Endodermal cell (in vitro differentiated cells): ENCODE results near the gene PRRG2. TPM values are rescaled to one million over a fixed set of nuclear protein-coding genes. Genes with fewer than 3 reads are reported as not detected.

Source experiments
- DNase-seq: peaks from one replicate; pipeline ENCODE4 v3.0.0-alpha.2; 2017
- H3K27ac ChIP-seq: 2 replicates; pipeline ENCODE4 v1.5.1; 2013; ENCODE audit warnings: mild to moderate bottlenecking, low read depth, low read length, moderate library complexity
- H3K27me3 ChIP-seq: 2 replicates; pipeline ENCODE4 v1.6.1; 2013; ENCODE audit warnings: mild to moderate bottlenecking, low read length, moderate library complexity; ENCODE audit not compliant: insufficient read depth, control insufficient read depth, poor library complexity, severe bottlenecking
- H3K36me3 ChIP-seq: 2 replicates; pipeline ENCODE4 v1.7.0; 2013; ENCODE audit warnings: mild to moderate bottlenecking, low read length, moderate library complexity; ENCODE audit not compliant: control insufficient read depth, insufficient read depth
- H3K4me1 ChIP-seq: one replicate; pipeline ENCODE4 v1.7.0; 2013; ENCODE audit warnings: low read length; ENCODE audit not compliant: control insufficient read depth, insufficient read depth
- H3K4me3 ChIP-seq: 2 replicates; pipeline ENCODE4 v1.5.1; 2013; ENCODE audit warnings: mild to moderate bottlenecking, low read length, moderate library complexity
- H3K9ac ChIP-seq: 2 replicates; pipeline ENCODE4 v1.6.1; 2013; ENCODE audit warnings: mild to moderate bottlenecking, low read length, moderate library complexity; ENCODE audit not compliant: poor library complexity, severe bottlenecking; ENCODE audit errors: extremely low read depth
- H3K9me3 ChIP-seq: 2 replicates; pipeline ENCODE4 v1.6.1; 2013; ENCODE audit warnings: mild to moderate bottlenecking, low read length, moderate library complexity; ENCODE audit not compliant: control insufficient read depth
- H3K27ac Mint-ChIP-seq: 2 replicates; pipeline ENCODE4 v1.8.0; 2020; ENCODE audit warnings: mixed read lengths
- H3K27me3 Mint-ChIP-seq: 2 replicates; pipeline ENCODE4 v1.8.0; 2021; ENCODE audit warnings: mild to moderate bottlenecking, mixed read lengths; ENCODE audit not compliant: insufficient read depth
- H3K36me3 Mint-ChIP-seq: 2 replicates; pipeline ENCODE4 v1.8.0; 2020; ENCODE audit warnings: low read depth, mixed read lengths
- H3K4me1 Mint-ChIP-seq: 2 replicates; pipeline ENCODE4 v1.8.0; 2020; ENCODE audit warnings: mixed read lengths
- H3K4me3 Mint-ChIP-seq: 2 replicates; pipeline ENCODE4 v1.8.0; 2020; ENCODE audit warnings: mild to moderate bottlenecking, moderate library complexity, mixed read lengths
- H3K9me3 Mint-ChIP-seq: 2 replicates; pipeline ENCODE4 v1.8.0; 2020; ENCODE audit warnings: mild to moderate bottlenecking, mixed read lengths
- CTCF ChIP-seq: fragments of 200-600 bp; sonication (generic); conservative IDR thresholded peaks from 2 replicates; pipeline ENCODE4 v1.5.0; 2021; ENCODE audit warnings: antibody characterized with exemption, mild to moderate bottlenecking
- WGBS, 2 experiments: methylation state at CpG; one replicate each; pipeline versions ENCODE4 v1.1.5 to v1.1.7; 2013; ENCODE audit warnings: missing lambda C conversion rate in 2 of 2, mixed read lengths in 1 of 2; ENCODE audit not compliant: insufficient coverage in 1 of 2, insufficient read length in 1 of 2; 5-methylcytosine and 5-hydroxymethylcytosine counted together
- total RNA-seq, 2 donors: library from RNA; stranded (reverse); fragmentation: NEBNext Ultra II Directional in 1 of 2; extraction: Animal tissue kit (Norgen Biotek cat#: 25700) in 1 of 2; gene quantifications; 2 replicates in 1 of 2; 3 replicates in 1 of 2; pipeline ENCODE4 v1.2.1, GENCODE V29; 2021

Gene PRRG2
- total RNA-seq, 2 donors from 2014 or later: 3.7 to 6.9 TPM

GRCh38 chr19:49567861-49568441 lies 13.2 kb upstream of the PRRG2 start:
- Mint-ChIP-seq H3K27me3 (no peaks in the 10 kb centered on the region), H3K36me3 (peaks cover 25% of the 10 kb centered on the region), H3K4me1 (peaks cover 11% of the 10 kb centered on the region), H3K9me3 (no peaks in the 10 kb centered on the region), H3K27ac (no peak overlapping the region), H3K4me3 (no peak overlapping the region)
- no peak overlapping the region for H3K27ac ChIP-seq
- 87 to 90% methylated on average over 5 to 7 of the region's 9 CpGs for WGBS, 2 experiments
- no peak for DNase-seq
- H3K27me3 ChIP-seq: no peaks in the 10 kb centered on the region
- no peak overlapping the region for H3K4me3 ChIP-seq
- H3K9ac ChIP-seq: no peak overlapping the region
- H3K36me3 ChIP-seq: peaks cover 6% of the 10 kb centered on the region
- H3K4me1 ChIP-seq: no peaks in the 10 kb centered on the region
- no peaks in the 10 kb centered on the region for H3K9me3 ChIP-seq
- TF ChIP-seq CTCF: no peak

- 40 to 42% methylated on average over 10 to 14 of the region's 14 CpGs for WGBS, 2 experiments
- H3K36me3 Mint-ChIP-seq: peaks cover 24% of the 10 kb centered on the region
These were observed 10.8 kb upstream of the PRRG2 start for GRCh38 chr19:49570138-49570856.

More at GRCh38 chr19:49570138-49570856, 10.8 kb upstream of the PRRG2 start:
- peak; percentile 86 for DNase-seq
- Mint-ChIP-seq H3K27me3 (no peaks in the 10 kb centered on the region), H3K27ac (peak overlapping the region; percentile 65), H3K9me3 (no peaks in the 10 kb centered on the region), H3K4me3 (no peak overlapping the region), H3K4me1 (peaks cover 11% of the 10 kb centered on the region)
- no peak overlapping the region for H3K4me3 ChIP-seq
- no peak overlapping the region for H3K9ac ChIP-seq
- H3K36me3 ChIP-seq: peaks cover 12% of the 10 kb centered on the region
- no peaks in the 10 kb centered on the region for H3K9me3 ChIP-seq
- TF ChIP-seq CTCF: peak; percentile 99
- no peaks in the 10 kb centered on the region for H3K27me3 ChIP-seq
- H3K27ac ChIP-seq: no peak overlapping the region
- no peaks in the 10 kb centered on the region for H3K4me1 ChIP-seq
